HepG2 (cell line): ENCODE data around the gene DNAJC9. TPM values are rescaled to one million over a fixed set of nuclear protein-coding genes. Genes with fewer than 3 reads are reported as not detected.

Experiments
- HIVEP1 ChIP-seq: sonication (generic); formaldehyde crosslinking; IDR thresholded peaks from 2 replicates; pipeline ENCODE4 v1.4.0; 2020; ENCODE audit warnings: mild to moderate bottlenecking, missing genetic modification reagents
- HMGA1 ChIP-seq: sonication (generic); formaldehyde crosslinking; conservative IDR thresholded peaks from 2 replicates; pipeline ENCODE4 v1.4.0; 2020; ENCODE audit warnings: missing genetic modification reagents
- HOXA7 ChIP-seq: sonication (generic); formaldehyde crosslinking; IDR thresholded peaks from 2 replicates; pipeline ENCODE4 v1.8.1; 2022; ENCODE audit warnings: mild to moderate bottlenecking, missing genetic modification reagents, moderate library complexity
- LBX2 ChIP-seq: sonication (generic); formaldehyde crosslinking; IDR thresholded peaks from 2 replicates; pipeline ENCODE4 v1.5.0; 2020; ENCODE audit warnings: missing genetic modification reagents, mild to moderate bottlenecking, borderline replicate concordance
- NKX3-1 ChIP-seq: sonication (generic); formaldehyde crosslinking; IDR thresholded peaks from 2 replicates; pipeline ENCODE4 v1.5.0; 2020; ENCODE audit warnings: missing genetic modification reagents
- SP1 ChIP-seq, 2 experiments: fragments of 450-650 bp in 1 of 2; sonication (generic) in 1 of 2; formaldehyde crosslinking in 1 of 2; IDR thresholded peaks; 2 replicates each; pipeline versions ENCODE4 v1.4.0 to v1.6.1; 2016 to 2020; ENCODE audit warnings: missing genetic modification reagents in 1 of 2
- TGIF2 ChIP-seq: IDR thresholded peaks from 2 replicates; pipeline ENCODE4 v1.6.1; 2016; ENCODE audit warnings: control low read depth, missing compliant biosample characterization
- ZNF557 ChIP-seq: sonication (generic); formaldehyde crosslinking; IDR thresholded peaks from 2 replicates; pipeline ENCODE4 v1.4.0; 2020; ENCODE audit warnings: missing genetic modification reagents
- ZNF558 ChIP-seq: sonication (generic); formaldehyde crosslinking; IDR thresholded peaks from 2 replicates; pipeline ENCODE4 v1.9.0; 2022; ENCODE audit warnings: mild to moderate bottlenecking, missing genetic modification reagents, borderline replicate concordance
- ZNF75D ChIP-seq: sonication (generic); formaldehyde crosslinking; IDR thresholded peaks from 2 replicates; pipeline ENCODE4 v1.8.1; 2023; ENCODE audit warnings: missing genetic modification reagents, mild to moderate bottlenecking, borderline replicate concordance
- ZNF777 ChIP-seq: sonication (generic); formaldehyde crosslinking; IDR thresholded peaks from 2 replicates; pipeline ENCODE4 v1.4.0; 2020; ENCODE audit warnings: missing genetic modification reagents
- ZNF780A ChIP-seq: sonication (generic); formaldehyde crosslinking; IDR thresholded peaks from 2 replicates; pipeline ENCODE4 v1.8.0; 2022; ENCODE audit warnings: mild to moderate bottlenecking, missing genetic modification reagents, moderate library complexity
- ZNF792 ChIP-seq: IDR thresholded peaks from 2 replicates; pipeline ENCODE4 v1.6.1; 2016
- polyA plus RNA-seq, 8 experiments: library from polyadenylated mRNA; depleted of rRNA in 3 of 8; stranded (reverse) in 7 of 8; unstranded in 1 of 8; fragments of >200 nt; fragmentation: Illumina TruSeq in 4 of 8; extraction: Trizol in 4 of 8; gene quantifications; 2 replicates each; pipeline versions ENCODE4 v1.2.1 to v1.2.3, GENCODE V29; 2011 to 2016; ENCODE audit warnings: low read depth in 4 of 8, missing spikeins in 1 of 8, mixed read lengths in 1 of 8; ENCODE audit not compliant: insufficient read depth in 1 of 8
- total RNA-seq, 5 experiments: library from RNA; depleted of rRNA; stranded (reverse); fragments of >200 nt; fragmentation: Illumina TruSeq; extraction: Trizol; gene quantifications; 2 replicates each; pipeline ENCODE4 v1.2.3, GENCODE V29; 2016; ENCODE audit warnings: low read depth in 1 of 5
- TF ChIP-seq, protein P1 (sequence below): sonication (generic); formaldehyde crosslinking; conservative IDR thresholded peaks from 2 replicates; pipeline ENCODE4 v1.4.0; 2020; ENCODE audit warnings: missing genetic modification reagents
- TF ChIP-seq, protein P2 (sequence below): IDR thresholded peaks from 2 replicates; pipeline ENCODE4 v1.6.1; 2012; ENCODE audit warnings: inconsistent platforms
- TF ChIP-seq, protein P3 (sequence below): sonication (generic); formaldehyde crosslinking; IDR thresholded peaks from 2 replicates; pipeline ENCODE4 v1.5.0; 2020; ENCODE audit warnings: missing genetic modification reagents
- TF ChIP-seq, protein P4 (sequence below): sonication (generic); formaldehyde crosslinking; IDR thresholded peaks from 2 replicates; pipeline ENCODE4 v1.8.1; 2023; ENCODE audit warnings: missing genetic modification reagents, inconsistent platforms, borderline replicate concordance
- TF ChIP-seq, protein P5 (sequence below): sonication (generic); formaldehyde crosslinking; IDR thresholded peaks from 2 replicates; pipeline ENCODE4 v1.4.0; 2020; ENCODE audit warnings: missing genetic modification reagents

DNAJC9 gene
- total and polyA plus RNA-seq, 2 of the 13 experiments (the other 11 are each of a cell fraction or from before 2014, with no cell fraction given) = 15.9 to 60.3 TPM

DNA sequence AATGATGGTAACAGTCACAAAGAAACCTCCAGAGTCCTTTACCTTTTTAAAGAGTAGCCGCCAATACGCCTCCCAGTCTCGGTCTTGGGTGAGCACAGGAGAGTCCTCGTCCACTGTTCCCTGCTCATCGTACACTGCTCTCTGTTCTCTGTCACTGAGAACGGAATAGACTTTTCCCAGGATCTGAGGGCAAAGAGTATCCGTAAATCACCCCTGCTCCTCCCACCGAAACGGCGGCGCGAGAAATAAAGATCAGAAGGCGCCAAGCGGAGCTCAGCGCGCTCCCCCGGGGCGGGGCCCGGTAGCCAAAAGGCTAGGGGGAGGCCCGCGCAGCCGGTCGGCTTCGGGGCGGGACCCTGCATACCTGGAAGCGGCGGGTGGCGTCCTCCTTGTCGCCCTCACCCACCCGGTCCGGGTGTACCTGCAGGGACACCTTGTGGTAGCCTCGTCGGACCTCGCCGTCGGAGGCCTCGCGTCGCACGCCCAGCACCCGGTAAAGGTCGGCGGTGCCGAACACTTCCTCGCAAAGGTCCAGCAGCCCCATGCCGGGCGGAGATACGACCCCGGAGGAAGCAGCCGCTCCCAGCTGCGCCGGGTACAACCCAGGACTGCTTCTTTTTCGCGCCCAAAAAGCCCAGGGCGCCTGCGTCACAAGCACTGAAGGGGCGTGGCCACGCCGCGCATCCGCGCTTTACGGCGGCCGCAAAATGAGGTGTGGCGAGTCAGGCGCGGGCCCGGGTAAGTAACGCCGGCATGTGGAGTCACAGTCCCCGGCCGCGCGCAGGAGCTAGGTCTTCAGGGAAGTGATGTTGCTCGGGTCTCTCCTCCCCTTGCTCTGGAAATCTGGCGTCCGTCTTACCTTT is at the start of gene DNAJC9 (continued):
- TF ChIP-seq HMGA1 (CRISPR knock-in tag) (no peak), TGIF2 (peak; percentile 79; the same call in 1 of the 2 replicates), NKX3-1 (CRISPR knock-in tag) (no peak), HIVEP1 (CRISPR knock-in tag) (peak; percentile 96), HOXA7 (CRISPR knock-in tag) (no peak), ZNF558 (peak; percentile 97), ZNF780A (no peak), LBX2 (CRISPR knock-in tag) (no peak), ZNF557 (CRISPR knock-in tag) (peak; percentile 66; the same call in 1 of the 2 replicates), ZNF792 (CRISPR knock-in tag) (peak; percentile 71), ZNF777 (CRISPR knock-in tag) (peak; percentile 88), SP1 (IDR thresholded peaks at IDR 0.05) (no peak), SP1 (CRISPR knock-in tag; IDR thresholded peaks at IDR 0.05) (peak; percentile 88), ZNF75D (CRISPR knock-in tag) (no peak)
- TF ChIP-seq, protein P1, sequence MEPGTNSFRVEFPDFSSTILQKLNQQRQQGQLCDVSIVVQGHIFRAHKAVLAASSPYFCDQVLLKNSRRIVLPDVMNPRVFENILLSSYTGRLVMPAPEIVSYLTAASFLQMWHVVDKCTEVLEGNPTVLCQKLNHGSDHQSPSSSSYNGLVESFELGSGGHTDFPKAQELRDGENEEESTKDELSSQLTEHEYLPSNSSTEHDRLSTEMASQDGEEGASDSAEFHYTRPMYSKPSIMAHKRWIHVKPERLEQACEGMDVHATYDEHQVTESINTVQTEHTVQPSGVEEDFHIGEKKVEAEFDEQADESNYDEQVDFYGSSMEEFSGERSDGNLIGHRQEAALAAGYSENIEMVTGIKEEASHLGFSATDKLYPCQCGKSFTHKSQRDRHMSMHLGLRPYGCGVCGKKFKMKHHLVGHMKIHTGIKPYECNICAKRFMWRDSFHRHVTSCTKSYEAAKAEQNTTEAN (CRISPR knock-in tag) = peak; percentile 17; the same call in 1 of the 2 replicates
- TF ChIP-seq, protein P2, sequence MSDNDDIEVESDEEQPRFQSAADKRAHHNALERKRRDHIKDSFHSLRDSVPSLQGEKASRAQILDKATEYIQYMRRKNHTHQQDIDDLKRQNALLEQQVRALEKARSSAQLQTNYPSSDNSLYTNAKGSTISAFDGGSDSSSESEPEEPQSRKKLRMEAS = peak; percentile 87
- TF ChIP-seq, protein P3, sequence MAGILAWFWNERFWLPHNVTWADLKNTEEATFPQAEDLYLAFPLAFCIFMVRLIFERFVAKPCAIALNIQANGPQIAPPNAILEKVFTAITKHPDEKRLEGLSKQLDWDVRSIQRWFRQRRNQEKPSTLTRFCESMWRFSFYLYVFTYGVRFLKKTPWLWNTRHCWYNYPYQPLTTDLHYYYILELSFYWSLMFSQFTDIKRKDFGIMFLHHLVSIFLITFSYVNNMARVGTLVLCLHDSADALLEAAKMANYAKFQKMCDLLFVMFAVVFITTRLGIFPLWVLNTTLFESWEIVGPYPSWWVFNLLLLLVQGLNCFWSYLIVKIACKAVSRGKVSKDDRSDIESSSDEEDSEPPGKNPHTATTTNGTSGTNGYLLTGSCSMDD = no peak
- TF ChIP-seq, protein P4, sequence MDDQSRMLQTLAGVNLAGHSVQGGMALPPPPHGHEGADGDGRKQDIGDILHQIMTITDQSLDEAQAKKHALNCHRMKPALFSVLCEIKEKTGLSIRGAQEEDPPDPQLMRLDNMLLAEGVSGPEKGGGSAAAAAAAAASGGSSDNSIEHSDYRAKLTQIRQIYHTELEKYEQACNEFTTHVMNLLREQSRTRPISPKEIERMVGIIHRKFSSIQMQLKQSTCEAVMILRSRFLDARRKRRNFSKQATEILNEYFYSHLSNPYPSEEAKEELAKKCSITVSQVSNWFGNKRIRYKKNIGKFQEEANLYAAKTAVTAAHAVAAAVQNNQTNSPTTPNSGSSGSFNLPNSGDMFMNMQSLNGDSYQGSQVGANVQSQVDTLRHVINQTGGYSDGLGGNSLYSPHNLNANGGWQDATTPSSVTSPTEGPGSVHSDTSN (CRISPR knock-in tag) = no peak; the same call in 1 of the 2 replicates
- TF ChIP-seq, protein P5, sequence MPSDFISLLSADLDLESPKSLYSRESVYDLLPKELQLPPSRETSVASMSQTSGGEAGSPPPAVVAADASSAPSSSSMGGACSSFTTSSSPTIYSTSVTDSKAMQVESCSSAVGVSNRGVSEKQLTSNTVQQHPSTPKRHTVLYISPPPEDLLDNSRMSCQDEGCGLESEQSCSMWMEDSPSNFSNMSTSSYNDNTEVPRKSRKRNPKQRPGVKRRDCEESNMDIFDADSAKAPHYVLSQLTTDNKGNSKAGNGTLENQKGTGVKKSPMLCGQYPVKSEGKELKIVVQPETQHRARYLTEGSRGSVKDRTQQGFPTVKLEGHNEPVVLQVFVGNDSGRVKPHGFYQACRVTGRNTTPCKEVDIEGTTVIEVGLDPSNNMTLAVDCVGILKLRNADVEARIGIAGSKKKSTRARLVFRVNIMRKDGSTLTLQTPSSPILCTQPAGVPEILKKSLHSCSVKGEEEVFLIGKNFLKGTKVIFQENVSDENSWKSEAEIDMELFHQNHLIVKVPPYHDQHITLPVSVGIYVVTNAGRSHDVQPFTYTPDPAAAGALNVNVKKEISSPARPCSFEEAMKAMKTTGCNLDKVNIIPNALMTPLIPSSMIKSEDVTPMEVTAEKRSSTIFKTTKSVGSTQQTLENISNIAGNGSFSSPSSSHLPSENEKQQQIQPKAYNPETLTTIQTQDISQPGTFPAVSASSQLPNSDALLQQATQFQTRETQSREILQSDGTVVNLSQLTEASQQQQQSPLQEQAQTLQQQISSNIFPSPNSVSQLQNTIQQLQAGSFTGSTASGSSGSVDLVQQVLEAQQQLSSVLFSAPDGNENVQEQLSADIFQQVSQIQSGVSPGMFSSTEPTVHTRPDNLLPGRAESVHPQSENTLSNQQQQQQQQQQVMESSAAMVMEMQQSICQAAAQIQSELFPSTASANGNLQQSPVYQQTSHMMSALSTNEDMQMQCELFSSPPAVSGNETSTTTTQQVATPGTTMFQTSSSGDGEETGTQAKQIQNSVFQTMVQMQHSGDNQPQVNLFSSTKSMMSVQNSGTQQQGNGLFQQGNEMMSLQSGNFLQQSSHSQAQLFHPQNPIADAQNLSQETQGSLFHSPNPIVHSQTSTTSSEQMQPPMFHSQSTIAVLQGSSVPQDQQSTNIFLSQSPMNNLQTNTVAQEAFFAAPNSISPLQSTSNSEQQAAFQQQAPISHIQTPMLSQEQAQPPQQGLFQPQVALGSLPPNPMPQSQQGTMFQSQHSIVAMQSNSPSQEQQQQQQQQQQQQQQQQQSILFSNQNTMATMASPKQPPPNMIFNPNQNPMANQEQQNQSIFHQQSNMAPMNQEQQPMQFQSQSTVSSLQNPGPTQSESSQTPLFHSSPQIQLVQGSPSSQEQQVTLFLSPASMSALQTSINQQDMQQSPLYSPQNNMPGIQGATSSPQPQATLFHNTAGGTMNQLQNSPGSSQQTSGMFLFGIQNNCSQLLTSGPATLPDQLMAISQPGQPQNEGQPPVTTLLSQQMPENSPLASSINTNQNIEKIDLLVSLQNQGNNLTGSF (CRISPR knock-in tag) = no peak
